ENCODE data around the gene ADD1.

ADD1 gene

DNA sequence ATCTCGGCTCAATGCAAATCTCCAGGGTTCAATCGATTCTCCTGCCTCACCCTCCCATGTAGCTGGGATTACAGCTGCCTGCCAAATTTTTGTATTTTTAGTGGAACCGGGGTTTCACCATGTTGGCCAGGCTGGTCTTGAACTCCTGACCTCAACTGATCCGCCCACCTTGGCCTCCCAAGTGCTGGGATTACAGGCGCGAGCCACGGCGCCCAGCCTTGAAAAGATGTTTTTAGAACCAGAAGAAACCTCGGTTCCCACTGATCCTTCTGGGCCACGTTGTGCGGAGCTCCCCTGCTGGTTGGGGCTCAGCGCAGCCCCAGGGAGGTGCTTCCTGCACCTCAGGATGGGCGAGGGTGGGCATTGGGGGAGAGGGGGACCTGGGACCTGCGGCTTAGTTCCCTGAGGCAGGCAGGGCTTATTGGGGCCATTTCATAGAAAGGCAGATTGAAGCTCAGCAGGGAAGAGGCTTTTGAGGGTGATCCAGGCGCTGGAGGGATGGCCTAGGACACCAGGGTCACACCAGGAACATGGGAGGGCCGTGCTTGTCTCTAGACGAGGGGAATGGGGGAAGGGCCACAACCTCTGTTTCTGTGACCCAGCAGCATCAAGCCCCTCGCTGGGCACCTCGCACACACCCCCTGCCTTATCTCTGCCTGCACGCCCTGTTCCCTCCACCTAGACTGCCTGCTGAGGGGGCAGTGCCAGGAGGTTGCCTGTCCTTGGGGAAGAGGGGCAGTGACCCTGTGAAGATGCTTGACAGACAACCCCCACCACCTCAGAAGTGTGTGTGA lies 6.3 kb upstream of the ADD1 start:
- no peak for DNase-seq

DNA sequence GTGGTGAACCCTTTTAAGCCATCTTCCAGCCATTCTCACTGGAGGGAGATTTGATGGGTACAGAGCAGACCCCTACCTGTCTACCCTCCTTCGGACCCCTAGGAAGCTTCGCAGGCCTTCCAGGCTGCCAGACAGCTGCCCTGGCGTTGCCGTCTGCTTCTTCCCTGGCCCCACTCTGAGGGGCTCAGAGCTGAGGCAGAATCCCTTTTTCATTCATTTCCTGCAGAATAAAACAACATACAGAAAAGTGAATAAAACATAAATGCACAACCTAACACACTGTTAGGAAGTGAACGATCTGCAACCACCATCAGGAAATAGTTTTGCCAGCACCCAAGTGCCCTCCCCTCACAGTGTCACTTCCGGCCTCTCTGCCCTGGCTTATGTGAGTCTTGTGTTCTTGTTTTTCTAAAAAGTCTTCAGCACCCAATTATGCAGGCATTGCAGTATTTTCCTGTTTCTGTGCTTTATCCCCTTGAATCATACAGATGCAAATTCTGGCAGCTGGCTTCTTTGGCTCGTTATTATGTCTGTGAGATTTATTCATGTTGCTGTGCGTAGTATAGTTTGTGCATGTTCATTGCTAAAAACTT lies 5.6 kb upstream of the ADD1 start:
- peak; percentile 54 for DNase-seq

DNA sequence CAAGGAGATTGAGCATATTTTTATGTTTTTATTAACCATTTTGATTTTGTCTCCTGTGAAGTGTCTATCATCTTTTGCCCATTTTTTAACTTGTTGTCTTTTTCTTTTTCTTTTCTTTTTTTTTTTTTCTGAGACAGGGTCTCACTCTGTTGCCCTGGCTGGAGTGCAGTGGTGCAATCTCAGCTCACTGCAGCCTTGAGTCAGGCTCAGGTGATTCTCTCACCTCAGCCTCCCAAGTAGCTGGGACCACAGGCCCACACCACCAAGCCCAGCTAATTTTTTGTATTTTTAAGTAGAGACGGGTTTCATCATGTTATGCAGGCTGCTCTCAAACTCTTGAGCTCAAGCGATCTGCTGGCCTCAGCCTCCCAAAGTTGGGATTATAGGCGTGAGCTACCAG lies 4.6 kb upstream of the ADD1 start:
- DNase-seq, result no peak

DNA sequence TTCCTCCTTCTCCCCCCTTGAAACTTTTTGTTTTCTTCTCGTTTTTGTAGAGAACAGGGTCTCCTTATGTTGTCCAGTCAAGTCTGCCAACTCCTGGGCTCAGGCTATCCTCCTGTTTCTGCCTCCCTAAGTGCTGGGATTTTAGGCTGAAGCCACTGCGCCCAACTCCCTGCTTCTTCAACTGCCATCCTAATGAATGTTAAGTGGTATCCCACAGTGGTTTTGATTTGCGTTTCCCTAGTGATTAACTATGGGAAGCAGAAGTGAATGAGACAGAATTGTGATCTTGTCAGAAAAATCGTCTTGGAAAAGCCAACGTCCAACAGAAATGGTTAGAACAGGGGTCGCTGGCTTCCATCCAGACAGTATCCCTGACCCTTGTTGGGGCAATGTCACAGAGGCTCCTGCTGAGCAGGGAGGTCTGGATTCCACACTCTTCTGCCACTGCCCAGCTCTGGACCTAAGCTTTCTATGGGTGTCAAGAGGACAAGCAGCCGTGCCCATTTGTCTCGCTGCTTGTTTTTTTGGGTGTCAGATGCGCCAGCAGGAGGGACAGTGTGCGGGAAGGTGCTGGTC lies 869 bp upstream of the ADD1 start:
- no peak for DNase-seq

DNA sequence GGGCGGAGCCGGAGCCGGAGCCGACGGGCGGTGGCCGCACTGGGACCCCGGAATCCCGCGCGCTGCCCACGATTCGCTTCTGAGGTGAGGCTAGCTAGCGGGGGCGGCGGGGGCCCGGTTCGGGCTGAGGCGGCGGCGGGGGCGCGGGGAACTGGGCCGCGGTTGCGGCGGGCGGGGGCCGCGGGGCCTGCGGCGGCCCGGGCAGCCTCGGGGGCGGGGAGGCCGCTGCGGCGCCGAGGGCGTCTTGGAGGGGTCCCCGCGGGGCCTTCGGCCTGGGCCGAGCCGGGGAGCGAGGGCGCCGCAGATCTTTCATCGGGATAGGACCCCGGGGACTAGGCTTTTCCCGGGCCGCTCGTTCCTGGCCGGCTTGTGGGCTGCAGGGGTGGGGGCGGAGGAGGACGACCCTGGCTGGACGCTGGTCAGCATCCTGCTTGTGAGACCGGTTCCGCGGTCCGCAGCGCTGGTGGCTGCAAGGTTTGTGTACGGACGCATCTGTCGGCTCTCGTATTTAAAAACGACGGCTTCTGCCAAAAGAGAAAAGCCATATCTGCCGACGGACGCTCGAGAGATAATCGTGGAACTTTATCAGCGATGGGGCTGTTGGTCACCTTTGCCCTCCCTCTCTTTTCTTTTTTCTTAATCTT lies 419 bp downstream of the ADD1 start:
- DNase-seq, result no peak

DNA sequence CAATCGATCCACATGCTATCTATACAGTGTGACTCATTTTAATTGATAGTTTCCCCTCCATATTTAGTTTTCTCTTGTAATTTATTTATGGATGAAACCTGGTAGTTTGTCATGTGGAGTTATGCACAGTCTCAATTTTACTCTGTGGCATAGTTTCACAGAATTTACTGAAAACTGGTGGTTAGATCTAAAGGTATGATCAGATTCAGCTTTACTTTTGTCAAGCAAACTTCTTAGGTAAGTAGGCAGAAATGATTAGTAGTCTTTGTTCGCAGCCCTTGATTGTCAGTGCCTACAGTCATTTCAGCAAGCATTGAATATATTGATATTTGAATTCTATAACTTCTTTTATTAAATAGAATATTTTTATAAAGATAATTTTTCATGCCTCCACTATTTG lies 2.5 kb downstream of the ADD1 start:
- DNase-seq, result no peak

DNA sequence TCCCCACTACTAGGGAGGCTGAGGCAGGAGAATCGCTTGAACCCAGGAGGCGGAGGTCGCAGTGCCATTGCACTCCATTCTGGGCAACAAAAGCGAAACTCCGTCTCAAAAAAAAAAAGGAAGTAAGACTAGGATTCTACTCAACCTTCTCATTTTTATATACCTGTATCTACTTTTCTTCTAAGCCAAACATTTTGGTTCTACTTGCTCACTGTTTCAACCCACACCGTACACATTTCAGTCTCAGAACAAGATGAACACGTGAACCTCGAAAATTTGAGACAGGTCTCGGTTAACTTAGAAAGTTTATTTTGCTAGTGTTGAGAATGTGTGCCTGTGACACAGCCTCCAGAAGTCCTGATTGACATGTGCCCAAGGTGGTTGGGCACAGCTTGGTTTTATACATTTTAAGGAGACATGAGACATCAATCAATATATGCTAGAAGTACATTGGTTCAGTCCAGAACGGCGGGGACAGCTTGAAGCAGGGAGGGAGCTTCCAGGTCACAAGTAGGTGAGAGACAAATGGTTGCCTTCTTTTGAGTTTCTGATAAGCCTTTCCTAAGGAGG lies 3.7 kb downstream of the ADD1 start:
- no peak for DNase-seq

DNA sequence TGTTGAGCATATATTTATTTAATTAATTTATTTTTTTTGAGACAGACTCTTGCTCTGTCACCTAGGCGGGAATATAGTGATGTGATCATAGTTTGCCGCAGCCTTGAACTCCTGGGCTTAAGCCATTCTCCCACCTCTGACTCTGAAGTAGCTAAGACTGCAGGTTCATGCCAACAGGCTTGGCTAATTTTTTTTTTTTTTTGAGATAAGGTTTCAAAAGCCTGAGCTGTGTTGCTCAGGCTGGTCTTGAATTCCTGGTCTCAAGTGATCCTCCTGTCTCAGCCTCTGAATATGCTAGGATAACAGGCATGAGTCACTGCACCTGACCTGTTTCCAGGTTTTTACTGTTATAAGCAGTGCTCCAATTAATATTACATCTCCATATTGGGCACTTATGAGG lies 4.8 kb downstream of the ADD1 start:
- no peak for DNase-seq

DNA sequence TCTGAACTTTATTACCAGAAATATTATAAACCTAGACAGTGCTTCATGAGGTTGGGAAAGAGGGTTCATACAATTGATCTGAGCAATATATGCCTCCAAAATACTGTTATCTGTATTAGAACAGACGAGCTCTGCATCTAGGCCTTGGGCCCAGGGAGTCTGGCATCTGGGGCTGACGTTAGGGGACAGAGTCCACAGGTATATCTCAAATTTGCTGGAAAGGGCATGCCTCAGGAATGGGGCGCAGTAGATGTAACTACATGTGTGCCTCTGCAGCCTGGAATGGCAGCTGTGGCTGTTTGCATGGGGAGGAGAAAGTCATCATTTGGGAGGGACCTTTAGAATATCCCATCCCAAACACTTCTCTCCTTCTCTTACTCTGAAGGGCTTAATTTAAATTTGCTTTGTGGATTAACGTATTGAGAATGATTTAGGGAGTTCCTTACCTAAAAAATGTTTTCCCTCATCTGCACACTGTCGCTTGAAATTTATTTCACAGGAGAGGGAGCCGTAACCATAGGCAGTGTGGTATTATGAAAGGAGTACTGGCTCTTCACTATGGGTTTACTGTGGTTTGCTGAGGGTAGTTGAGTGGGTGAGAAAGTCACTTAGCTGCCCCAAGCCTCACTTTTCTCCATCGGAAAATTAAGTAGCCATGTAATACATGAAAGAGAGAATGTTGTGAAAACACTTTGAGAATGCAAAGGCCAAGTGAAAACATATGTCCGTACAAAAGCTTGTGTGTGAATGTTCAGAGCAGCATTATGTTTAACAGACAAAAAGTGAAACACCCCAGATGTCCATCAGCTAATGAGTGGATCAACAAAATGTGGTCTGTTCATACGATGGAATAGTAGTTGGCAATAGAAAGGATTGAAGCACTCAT lies 5.9 kb downstream of the ADD1 start:
- no peak for DNase-seq

DNA sequence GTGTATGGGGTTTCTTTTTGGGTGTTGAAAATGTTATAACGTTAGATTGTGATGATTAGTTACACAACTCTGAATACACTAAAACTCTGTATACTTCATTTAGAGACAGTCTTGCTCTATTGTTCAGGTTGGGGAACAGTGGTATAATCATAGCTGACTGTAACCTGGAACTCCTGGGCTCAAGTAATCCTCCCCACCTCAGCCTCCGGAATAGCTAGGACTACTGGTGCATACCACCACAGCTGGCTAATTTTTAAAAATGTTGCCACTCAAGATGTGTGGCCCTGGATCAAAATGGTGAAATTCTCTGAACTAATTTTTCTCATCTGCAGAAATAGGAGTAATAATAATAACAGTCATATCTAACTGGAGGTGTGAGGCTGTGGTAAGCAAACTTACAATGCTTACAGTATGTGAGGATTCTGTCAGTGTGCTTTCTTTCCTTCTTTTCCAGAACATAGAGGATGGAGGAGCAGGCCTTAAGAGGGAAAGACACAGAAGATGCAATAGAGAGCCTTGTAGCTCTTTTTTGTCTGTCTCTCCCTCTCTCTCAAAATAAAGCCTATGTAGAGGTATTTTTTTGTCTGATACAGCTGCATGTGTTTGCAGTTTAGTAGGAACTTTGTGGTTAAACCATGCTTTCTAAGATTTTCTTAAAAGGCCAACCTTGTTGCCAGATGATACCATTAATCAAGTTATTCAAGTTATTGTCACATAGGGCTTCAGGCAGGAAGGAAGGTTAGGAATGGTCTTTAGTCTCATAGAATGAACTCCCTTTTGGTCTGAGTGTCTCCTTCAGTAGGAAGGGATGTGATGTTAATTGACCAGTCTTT lies 7.5 kb downstream of the ADD1 start:
- DNase-seq, result no peak

DNA sequence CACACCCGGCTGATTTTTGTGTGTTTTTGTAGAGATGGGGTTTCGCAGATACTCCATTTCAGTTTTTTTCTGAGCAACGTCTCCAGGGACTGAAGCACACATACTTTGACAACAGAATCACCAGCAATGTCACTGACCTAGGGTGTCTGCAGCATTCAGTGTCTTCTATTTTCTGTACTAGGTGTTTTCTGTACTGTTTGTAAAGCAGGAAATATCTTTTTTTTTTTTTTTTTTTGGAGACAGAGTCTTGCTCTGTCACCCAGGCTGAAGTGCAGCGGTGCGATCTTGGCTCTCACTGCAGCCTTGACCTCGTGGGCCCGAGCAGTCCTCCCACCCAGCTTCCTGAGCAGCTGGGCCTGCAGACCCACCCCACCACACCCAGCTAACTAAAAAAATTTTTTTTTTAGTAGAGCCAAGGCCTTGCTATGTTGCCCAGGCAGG lies 8.9 kb downstream of the ADD1 start:
- DNase-seq, result no peak

DNA sequence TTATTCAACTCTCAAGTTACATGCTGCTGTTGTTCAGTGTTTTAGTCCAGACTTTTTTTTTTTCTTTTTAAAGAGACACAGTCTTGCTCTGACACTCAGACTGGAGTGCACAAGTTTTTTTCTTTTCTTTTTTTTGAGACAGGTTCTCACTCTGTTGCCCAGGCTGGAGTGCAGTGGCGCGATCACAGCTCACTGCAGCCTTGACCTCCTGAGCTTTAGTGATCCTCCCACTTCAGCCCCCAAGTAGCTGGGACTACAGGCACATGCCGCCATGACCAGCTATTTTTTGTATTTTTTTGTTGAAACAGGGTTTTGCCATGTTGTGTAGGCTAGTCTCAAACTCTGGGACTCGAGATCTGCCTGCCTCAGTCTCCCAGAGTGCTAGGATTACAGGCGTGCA lies 11.9 kb downstream of the ADD1 start:
- no peak for DNase-seq

DNA sequence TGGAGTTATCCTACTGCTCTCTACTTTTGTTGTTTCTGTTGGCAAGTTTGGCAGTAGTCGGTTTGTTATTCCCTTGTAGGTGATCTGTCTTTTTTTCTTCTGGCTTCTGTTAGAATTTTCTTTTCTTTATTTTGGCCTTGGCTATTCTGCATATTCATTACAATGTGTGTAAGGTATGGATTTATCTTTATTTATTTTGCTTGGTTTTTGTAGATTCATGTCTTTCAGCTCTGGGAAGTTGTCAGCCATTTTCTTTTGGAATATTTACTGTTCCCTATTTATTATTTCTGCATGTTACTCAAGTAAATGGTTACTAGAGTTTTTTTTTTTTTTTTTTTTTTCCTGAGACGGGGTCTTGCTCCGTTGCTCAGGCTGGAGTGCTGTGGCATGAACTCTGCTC lies 12.6 kb downstream of the ADD1 start:
- DNase-seq, result no peak

DNA sequence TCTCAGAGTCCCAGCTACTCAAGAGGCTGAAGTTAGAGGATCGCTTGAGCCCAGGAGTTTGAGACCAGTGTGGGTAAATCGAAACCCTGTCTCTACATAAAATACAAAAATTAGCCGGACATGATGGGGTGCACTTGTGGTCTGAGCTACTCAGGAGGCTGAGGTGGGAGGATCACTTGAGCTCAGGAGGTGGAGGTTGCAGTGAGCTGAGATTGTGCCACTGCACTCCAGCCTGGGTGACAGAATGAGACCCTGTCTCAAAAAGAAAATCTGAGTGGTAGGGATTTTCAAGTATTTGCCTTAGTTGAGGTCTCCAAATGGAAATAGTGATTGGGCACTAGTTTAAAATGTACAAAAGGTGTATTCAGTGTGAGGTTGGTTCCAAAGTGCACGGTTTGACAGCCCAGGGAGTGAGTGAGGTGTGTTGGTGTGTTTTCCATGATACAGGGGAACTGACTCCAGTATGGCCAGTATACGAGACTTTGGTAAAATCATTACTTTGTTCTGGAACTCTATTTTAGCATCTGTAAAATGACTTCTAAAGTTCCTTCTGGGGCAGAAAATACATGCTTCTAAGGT lies 13.8 kb downstream of the ADD1 start:
- no peak for DNase-seq

DNA sequence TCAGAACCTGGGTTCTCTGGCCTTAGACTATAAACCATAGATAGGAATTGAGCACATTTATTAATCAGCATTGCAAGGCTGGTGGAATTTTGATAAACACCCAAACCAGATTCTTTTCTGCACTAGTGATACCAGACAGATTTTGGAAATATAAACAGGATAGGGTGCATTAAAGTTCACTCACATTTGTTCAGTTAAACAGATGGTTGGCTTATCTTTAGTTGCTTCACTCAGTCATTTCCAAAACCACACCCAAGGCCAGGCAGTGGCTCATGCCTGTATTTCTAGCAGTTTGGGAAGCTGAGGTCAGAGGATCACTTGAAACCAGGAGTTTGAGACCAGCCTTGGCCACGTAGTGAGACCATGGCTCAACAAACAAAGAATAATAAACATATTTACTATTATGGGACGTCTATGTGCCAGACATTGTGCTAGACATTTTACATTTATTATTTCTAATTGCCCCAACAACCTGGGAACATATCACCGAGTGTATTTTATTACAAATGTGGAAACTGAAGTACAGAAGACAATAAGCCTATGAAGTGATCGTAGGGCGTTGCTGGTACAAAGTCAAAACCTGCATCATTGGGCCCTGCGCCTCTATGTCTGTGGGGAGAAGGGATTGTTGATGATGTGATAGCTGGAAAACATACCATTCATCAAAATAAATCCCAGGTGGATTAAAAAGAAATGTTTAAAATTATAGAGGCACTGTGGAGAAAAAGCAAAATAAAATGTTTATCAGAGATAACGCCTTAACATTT lies 15.0 kb downstream of the ADD1 start:
- DNase-seq, result no peak

DNA sequence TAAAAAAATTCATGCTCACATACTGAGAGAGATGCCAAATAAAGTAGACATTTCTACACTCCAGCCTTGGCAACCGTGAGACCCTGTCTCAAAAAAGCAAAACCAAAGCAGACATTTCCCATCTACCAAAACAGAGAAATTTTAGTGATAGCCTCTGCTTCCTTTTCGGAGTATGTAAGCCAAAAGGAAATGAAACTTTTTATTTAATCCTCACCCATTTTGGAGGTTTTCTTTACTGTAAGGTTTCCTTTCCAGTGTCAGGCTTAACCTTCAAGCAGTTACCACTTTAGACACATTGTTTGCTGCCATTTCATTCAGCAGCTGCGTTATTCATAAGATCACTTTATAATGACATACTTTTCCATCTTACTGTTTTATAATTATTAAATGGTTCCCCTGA lies 15.9 kb downstream of the ADD1 start:
- DNase-seq, result no peak

DNA sequence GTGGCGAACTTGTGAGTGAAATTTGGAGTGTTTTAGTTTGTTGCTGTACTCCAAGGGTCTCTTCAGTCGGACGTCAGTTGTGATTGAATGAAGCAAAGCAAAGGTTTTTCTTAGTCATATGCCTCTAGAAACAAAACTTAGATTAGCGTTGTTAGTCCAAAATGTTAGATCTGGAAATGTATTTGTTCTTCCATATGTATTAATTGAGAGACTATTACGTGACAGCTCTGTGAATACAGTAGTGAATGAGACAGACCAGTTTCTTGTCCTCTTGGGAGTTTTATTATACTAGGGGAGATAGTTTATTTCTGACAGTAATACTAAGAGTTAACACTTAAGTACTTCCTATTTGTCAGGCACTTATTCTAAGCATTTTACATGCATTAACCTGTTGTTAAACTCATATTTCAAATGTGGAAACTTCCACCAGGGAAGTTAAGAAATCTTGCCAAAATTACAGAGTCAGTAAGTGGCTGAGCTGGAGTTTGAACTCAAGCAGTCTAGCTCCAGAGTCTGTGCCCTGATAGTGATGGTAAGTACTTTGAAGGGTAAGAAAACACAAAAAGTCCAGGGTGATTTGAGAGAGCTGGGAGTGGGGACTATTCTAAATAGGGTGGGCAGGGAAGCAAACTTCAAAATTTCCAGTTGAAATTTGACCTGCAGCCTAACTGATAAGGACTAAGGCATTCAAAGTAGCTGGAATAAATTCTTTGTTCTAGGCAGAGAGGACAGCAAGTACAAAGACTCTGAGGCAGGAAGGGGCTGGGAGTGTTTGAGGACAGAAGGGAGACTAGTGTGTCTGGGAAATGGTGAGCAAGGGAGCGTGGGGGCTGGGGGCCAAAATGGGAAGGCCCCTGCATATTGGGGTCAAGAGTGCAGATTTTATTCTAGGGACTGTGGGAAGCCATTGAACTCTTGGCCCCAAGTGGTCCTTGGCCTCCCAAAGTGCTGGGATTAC lies 17.0 kb downstream of the ADD1 start:
- DNase-seq, result no peak

DNA sequence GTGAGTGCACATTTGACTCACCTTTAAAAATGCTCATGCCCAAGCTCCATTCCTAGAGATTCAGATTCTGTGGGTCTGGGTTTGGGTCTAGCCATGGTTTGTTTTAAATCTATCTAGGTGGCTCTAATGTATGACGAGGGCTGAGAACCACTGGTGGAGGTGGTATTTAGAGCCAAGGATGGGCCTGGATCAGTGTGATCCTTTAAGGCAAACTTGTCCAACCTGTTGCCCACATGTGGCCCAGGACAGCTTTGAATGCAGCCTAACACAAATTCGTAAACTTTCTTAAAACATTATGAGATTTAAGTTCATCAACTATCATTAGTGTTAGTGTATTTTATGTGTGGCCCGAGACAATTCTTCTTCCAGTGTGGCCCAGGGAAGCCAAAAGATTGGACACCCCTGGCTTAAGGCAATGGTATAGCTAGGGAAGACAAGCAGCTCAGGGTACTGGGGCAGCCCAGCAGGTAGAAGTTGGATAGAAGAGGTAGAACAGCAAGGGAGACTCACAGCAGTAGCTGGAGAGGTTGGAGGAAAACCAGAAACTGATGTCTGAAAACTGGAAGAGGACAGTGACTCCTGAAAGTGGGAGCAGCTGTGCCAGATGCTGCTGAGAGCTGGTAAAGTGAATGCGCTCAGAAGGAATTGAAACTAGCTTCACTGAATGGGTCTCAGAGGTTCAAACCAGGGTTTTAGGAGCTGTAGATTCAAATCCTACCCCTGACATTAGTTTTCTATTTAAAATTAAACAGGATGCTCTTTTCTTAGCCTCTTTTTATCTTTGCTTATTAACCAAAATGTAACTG lies 18.2 kb downstream of the ADD1 start:
- no peak for DNase-seq

Measured in activated CD4-positive, alpha-beta T cell treated with anti-CD3 and anti-CD28 coated beads for 1 hour (primary cell).